GM12878 (cell line): Measurements from ENCODE around the gene OLFM2. TPM values are rescaled to one million over a fixed set of nuclear protein-coding genes. Genes with fewer than 3 reads are reported as not detected.

Experiments used
- ATAC-seq: fragments of 200-7000 bp; cut with Tn5 transposase; 3 replicates; pipeline ENCODE4 v1.9.1; 2020; ENCODE audit warnings: mild to moderate bottlenecking, moderate library complexity
- BruUV-seq: library from RNA; stranded (reverse); fragments of 400-500 nt; replicated peaks from 2 replicates; lab custom pipeline; 2021; lab: Mats Ljungman, UMichigan
- CTCF ChIA-PET: fragments of 300-600 bp; sonication (Branson Sonifier 250); formaldehyde crosslinking; extraction: SDS; loops from one replicate; lab custom pipeline; 2021; ENCODE audit warnings: inconsistent platforms; lab: Yijun Ruan, JAX
- POLR2A ChIA-PET: fragments of 350-600 bp; formaldehyde crosslinking; extraction: SDS; loops from one replicate; lab custom pipeline; 2021; ENCODE audit warnings: inconsistent platforms; lab: Charles Lee
- RAD21 ChIA-PET: fragments of 300-600 bp; sonication (Branson Sonifier 250); formaldehyde crosslinking; loops from one replicate; lab custom pipeline; 2023; ENCODE audit warnings: antibody characterized with exemption; ENCODE audit not compliant: unreplicated experiment; lab: Charles Lee
- SMC1A ChIA-PET: fragments of 300-600 bp; sonication (Branson Sonifier 250); formaldehyde crosslinking; loops from one replicate; lab custom pipeline; 2023; ENCODE audit not compliant: unreplicated experiment, uncharacterized antibody; lab: Charles Lee
- DNase-seq: peaks from one replicate; pipeline ENCODE4 v3.0.0-alpha.2; 2011; ENCODE audit warnings: low read depth, low spot score
- FAIRE-seq: peaks from 3 replicates; lab custom pipeline; 2011; peaks lifted over from hg19 to GRCh38; lab: Jason Lieb, UNC
- H2AFZ ChIP-seq: 2 replicates; pipeline ENCODE4 v1.6.0; 2011; ENCODE audit warnings: low read depth, low read length, control low read depth; ENCODE audit not compliant: control insufficient read depth
- H3K27ac ChIP-seq: 2 replicates; pipeline ENCODE4 v1.5.1; 2011; ENCODE audit warnings: control low read depth; ENCODE audit not compliant: control insufficient read depth, insufficient read depth
- H3K27me3 ChIP-seq, 2 experiments: replicated peaks in 1 of 2; 2 replicates each; pipeline versions ENCODE4 v1.6.0 to v1.6.1; 2011; ENCODE audit warnings: low read length in 1 of 2; ENCODE audit not compliant: control insufficient read depth in 2 of 2, insufficient read depth in 2 of 2
- H3K36me3 ChIP-seq, 2 experiments: 2 replicates each; pipeline ENCODE4 v1.5.1; 2011; ENCODE audit warnings: low read length in 1 of 2; ENCODE audit not compliant: control insufficient read depth in 2 of 2, insufficient read depth in 2 of 2
- H3K4me1 ChIP-seq: 2 replicates; pipeline ENCODE4 v1.6.1; 2011; ENCODE audit warnings: mild to moderate bottlenecking, low read length, moderate library complexity, mixed read lengths; ENCODE audit not compliant: control insufficient read depth, insufficient read depth
- H3K4me2 ChIP-seq: 2 replicates; pipeline ENCODE4 v1.6.0; 2011; ENCODE audit warnings: control low read depth; ENCODE audit not compliant: control insufficient read depth, insufficient read depth
- H3K4me3 ChIP-seq: fragments of 200-600 bp; sonication (generic); 2 replicates; pipeline ENCODE4 v1.5.1; 2016
- H3K79me2 ChIP-seq: 2 replicates; pipeline ENCODE4 v1.6.0; 2011; ENCODE audit warnings: low read length; ENCODE audit not compliant: control insufficient read depth, insufficient read depth
- H3K9ac ChIP-seq: 2 replicates; pipeline ENCODE4 v1.8.0; 2011; ENCODE audit warnings: low read length, control low read depth, mixed read lengths; ENCODE audit not compliant: control insufficient read depth, insufficient read depth
- H3K9me3 ChIP-seq: replicated peaks from 3 replicates; pipeline ENCODE4 v1.5.1; 2011; ENCODE audit warnings: mild to moderate bottlenecking, low read length; ENCODE audit not compliant: control insufficient read depth, insufficient read depth
- H4K20me1 ChIP-seq: 2 replicates; pipeline ENCODE4 v1.6.0; 2011; ENCODE audit not compliant: control insufficient read depth, insufficient read depth
- ASH2L ChIP-seq: fragments of 300-600, 200-600 bp; sonication (generic); IDR thresholded peaks from 2 replicates; pipeline ENCODE4 v1.6.1; 2017; ENCODE audit warnings: low read depth, mild to moderate bottlenecking, borderline replicate concordance
- CHD1 ChIP-seq: IDR thresholded peaks from 2 replicates; pipeline ENCODE4 v1.6.1; 2012; ENCODE audit warnings: low read depth, low read length, improper control_type of control experiment
- EGR1 ChIP-seq, 2 experiments: IDR thresholded peaks; 1 replicate in 1 of 2; 2 replicates in 1 of 2; pipeline ENCODE4 v1.6.1; 2011 to 2012; ENCODE audit warnings: low read depth in 2 of 2, low read length in 2 of 2, borderline replicate concordance in 1 of 2, mild to moderate bottlenecking in 1 of 2, moderate library complexity in 1 of 2
- MYB ChIP-seq: fragments of 150-350 bp; IDR thresholded peaks from 2 replicates; pipeline ENCODE4 v1.6.1; 2014; ENCODE audit warnings: mild to moderate bottlenecking, low read depth, low read length, borderline replicate concordance
- NKRF ChIP-seq: fragments of 450-650 bp; conservative IDR thresholded peaks from 2 replicates; pipeline ENCODE4 v1.6.1; 2017; ENCODE audit warnings: mild to moderate bottlenecking, moderate library complexity
- NR2C2 ChIP-seq: IDR thresholded peaks from 2 replicates; pipeline ENCODE4 v1.6.1; 2011; ENCODE audit warnings: borderline replicate concordance, low read depth; ENCODE audit not compliant: control insufficient read depth, insufficient read length
- PRDM15 ChIP-seq: fragments of 450-650 bp; formaldehyde crosslinking; IDR thresholded peaks from 2 replicates; pipeline ENCODE4 v1.4.0; 2020; ENCODE audit warnings: mild to moderate bottlenecking, moderate library complexity
- RAD51 ChIP-seq: fragments of 450-650 bp; IDR thresholded peaks from 2 replicates; pipeline ENCODE4 v1.6.1; 2016; ENCODE audit warnings: moderate library complexity, mild to moderate bottlenecking, inconsistent platforms
- SMC3 ChIP-seq: IDR thresholded peaks from 2 replicates; pipeline ENCODE4 v1.6.1; 2011; ENCODE audit warnings: low read length, improper control_type of control experiment, borderline replicate concordance
- SREBF2 ChIP-seq: IDR thresholded peaks from 2 replicates; pipeline ENCODE4 v1.6.1; 2012; ENCODE audit warnings: mild to moderate bottlenecking, low read length
- TBL1XR1 ChIP-seq: IDR thresholded peaks from 2 replicates; pipeline ENCODE4 v1.6.1; 2012; ENCODE audit warnings: low read depth, low read length, improper control_type of control experiment
- YBX1 ChIP-seq: fragments of 450-650 bp; IDR thresholded peaks from 2 replicates; pipeline ENCODE4 v1.6.1; 2016; ENCODE audit warnings: antibody characterized with exemption
- ZBED1 ChIP-seq: IDR thresholded peaks from 2 replicates; pipeline ENCODE4 v1.6.1; 2016; ENCODE audit warnings: borderline replicate concordance
- ZBTB33 ChIP-seq: fragments of 450-650 bp; IDR thresholded peaks from 2 replicates; pipeline ENCODE4 v1.6.1; 2017; ENCODE audit warnings: mild to moderate bottlenecking
- WGBS: methylation state at CpG from one replicate; pipeline ENCODE4 v1.1.6; 2016; ENCODE audit warnings: low lambda C conversion rate; ENCODE audit not compliant: insufficient replicate concordance, insufficient coverage; ENCODE audit errors: missing lambda C conversion rate; 5-methylcytosine and 5-hydroxymethylcytosine counted together
- in situ Hi-C: fragments of 300-500 bp; cut with MboI; formaldehyde crosslinking; loops from 9 replicates; pipeline ENCODE4 v1.14.3; 2018; ENCODE audit warnings: mixed read lengths
- intact Hi-C: fragments of 100-400 bp; cut with micrococcal nuclease; formaldehyde crosslinking; loops from one replicate; pipeline ENCODE4 v1.14.2; 2022; ENCODE audit not compliant: unreplicated experiment
- polyA plus RNA-seq, 11 experiments: library from polyadenylated mRNA; depleted of rRNA in 4 of 11; unstranded in 6 of 11; stranded (reverse) in 5 of 11; fragments of >200 nt; fragmentation: Nextera tagmentation in 4 of 11; fragmentation: Illumina TruSeq in 1 of 11; extraction: Ambion mirVana in 4 of 11; extraction: Trizol in 1 of 11; gene quantifications; 1 replicate in 1 of 11; 2 replicates in 10 of 11; pipeline versions ENCODE4 v1.2.1 to v1.2.3, GENCODE V29; 2011 to 2016; ENCODE audit warnings: inconsistent platforms in 2 of 11, missing spikeins in 2 of 11, low read depth in 1 of 11
- total RNA-seq, 4 experiments: library from RNA; depleted of rRNA in 3 of 4; stranded (reverse); fragments of >200 nt in 3 of 4; fragmentation: Illumina TruSeq in 1 of 4; extraction: Trizol in 1 of 4; gene quantifications; 2 replicates each; pipeline versions ENCODE4 v1.2.1 to v1.2.3, GENCODE V29; 2013 to 2021

OLFM2 gene
- total and polyA plus RNA-seq, 10 of the 15 experiments (the other 5 are each of a cell fraction or from before 2014, with no cell fraction given): 0.07 to 3.5 (median 0.27) TPM; not detected in 5

- TF ChIP-seq NKRF: no peak
- TF ChIP-seq EGR1 (IDR thresholded peaks at IDR 0.05; ENCODE audit: borderline replicate concordance in 1 of 2, low read depth in 2 of 2, low read length in 2 of 2): no peak
Measured at GRCh38 chr19:9901020-9901419, 35.3 kb downstream of the OLFM2 start (continued).

GRCh38 chr19:9891609-9892373 is 44.5 kb downstream of the OLFM2 start:
- H3K4me3 ChIP-seq: no peak overlapping the region
- no peaks in the 10 kb centered on the region; a peak in 2 of 4 replicates for H3K27me3 ChIP-seq
- WGBS: 38% methylated on average over 6 of the region's 6 CpGs
- CTCF ChIA-PET: no interaction called here
- H2AFZ ChIP-seq: no peak overlapping the region
- intact Hi-C loops: no loop called here
- no peaks in the 10 kb centered on the region for H3K4me1 ChIP-seq
- SMC1A ChIA-PET: no interaction called here
- in situ Hi-C loops: no loop called here
- H3K4me2 ChIP-seq: no peak overlapping the region
- H3K9ac ChIP-seq: no peak overlapping the region
- RAD21 ChIA-PET: no interaction called here
- H3K79me2 ChIP-seq: no peaks in the 10 kb centered on the region
- DNase-seq: no peak
- FAIRE-seq: no peak
- H3K27ac ChIP-seq: no peak overlapping the region
- no peaks in the 10 kb centered on the region for H3K9me3 ChIP-seq
- ATAC-seq: no peak
- H3K36me3 ChIP-seq: no peaks in the 10 kb centered on the region
- POLR2A ChIA-PET: no interaction called here
- BruUV-seq: no TSS peak
- H4K20me1 ChIP-seq: no peaks in the 10 kb centered on the region
- TF ChIP-seq ASH2L (no peak), SMC3 (no peak), ZBED1 (no peak), YBX1 (no peak), NR2C2 (no peak), ZBTB33 (no peak), RAD51 (no peak), CHD1 (no peak), SREBF2 (no peak), PRDM15 (CRISPR knock-in tag) (no peak), TBL1XR1 (no peak), MYB (no peak)
